Loucy (cell line): ENCODE measurements around the gene KRT4.

Source experiments
- CTCF ChIP-seq: fragments of 200-600 bp; sonication (generic); conservative IDR thresholded peaks from 2 replicates; pipeline ENCODE4 v1.5.1; 2014; ENCODE audit warnings: mild to moderate bottlenecking, antibody characterized with exemption, low read length
- EZH2phosphoT487 ChIP-seq: fragments of 200-600 bp; IDR thresholded peaks from 2 replicates; pipeline ENCODE4 v1.6.1; 2018; ENCODE audit warnings: antibody characterized with exemption, mild to moderate bottlenecking, moderate library complexity, borderline replicate concordance

GRCh38 chr12:52813885-52814709 is at the start of gene KRT4:
- TF ChIP-seq CTCF (no peak), EZH2phosphoT487 (no peak)
